Renal cortical epithelial cell (primary cell): ENCODE data around the gene TMEM266. TPM values are rescaled to one million over a fixed set of nuclear protein-coding genes. Genes with fewer than 3 reads are reported as not detected.
A peak's percentile ranks its signal among the peaks of the same experiment; 100 is the strongest.

Experiments
- DNase-seq: peaks from one replicate; pipeline ENCODE4 v3.0.0-alpha.2; 2011; ENCODE audit warnings: low read depth
- total RNA-seq: library from RNA; depleted of rRNA; stranded (reverse); fragments of >200 nt; gene quantifications from 2 replicates; pipeline ENCODE4 v1.2.3, GENCODE V29; 2014

The TMEM266 gene
- total RNA-seq, 1 donor from 2014 or later, result not detected

GRCh38 chr15:76185716-76186115, 125.9 kb downstream of the TMEM266 start:
- DNase-seq, result peak; percentile 56

- no peak for DNase-seq
Observed at GRCh38 chr15:76187163-76187562, 127.4 kb downstream of the TMEM266 start.

- DNase-seq, result no peak
Observed at GRCh38 chr15:76189106-76189505, 129.3 kb downstream of the TMEM266 start.

GRCh38 chr15:76190070-76190564, 130.3 kb downstream of the TMEM266 start:
- DNase-seq, result no peak

- DNase-seq, result peak; percentile 27
Observed at GRCh38 chr15:76190751-76191538, 131.2 kb downstream of the TMEM266 start.

- DNase-seq, result no peak
Observed at GRCh38 chr15:76191539-76192244, 131.9 kb downstream of the TMEM266 start.

GRCh38 chr15:76192715-76193114, 132.9 kb downstream of the TMEM266 start:
- DNase-seq, result no peak

- DNase-seq, result no peak
Observed at GRCh38 chr15:76193934-76194333, 134.1 kb downstream of the TMEM266 start.

GRCh38 chr15:76195506-76196268, 135.9 kb downstream of the TMEM266 start:
- no peak for DNase-seq

GRCh38 chr15:76196269-76197231, 136.8 kb downstream of the TMEM266 start:
- peak; percentile 78 for DNase-seq

- peak; percentile 82 for DNase-seq
Observed at GRCh38 chr15:76197703-76198455, 138.1 kb downstream of the TMEM266 start.

- DNase-seq, result no peak
Observed at GRCh38 chr15:76198456-76199105, 138.8 kb downstream of the TMEM266 start.

GRCh38 chr15:76199106-76200082, 139.6 kb downstream of the TMEM266 start:
- no peak for DNase-seq

GRCh38 chr15:76200083-76200465, 140.3 kb downstream of the TMEM266 start:
- no peak for DNase-seq

- no peak for DNase-seq
Observed at GRCh38 chr15:76200641-76201105, 140.9 kb downstream of the TMEM266 start.

GRCh38 chr15:76201536-76202255, 141.9 kb downstream of the TMEM266 start:
- DNase-seq, result no peak

- DNase-seq, result no peak
Observed at GRCh38 chr15:76203346-76204108, 143.7 kb downstream of the TMEM266 start.
